GM21528 (cell line): ENCODE results near the gene GCH1.
"Not testable (repeated sequence)": the region's sequence is repeated elsewhere in the genome, so short reads cannot be mapped to it uniquely, and the experiment has no call there.

Experiments used
- ATAC-seq: cut with Tn5 transposase; IDR thresholded peaks from one replicate; pipeline ENCODE4 v1.9.1; 2021; ENCODE audit warnings: mild to moderate bottlenecking, moderate library complexity; ENCODE audit not compliant: unreplicated experiment, low FRiP score

The GCH1 gene

DNA sequence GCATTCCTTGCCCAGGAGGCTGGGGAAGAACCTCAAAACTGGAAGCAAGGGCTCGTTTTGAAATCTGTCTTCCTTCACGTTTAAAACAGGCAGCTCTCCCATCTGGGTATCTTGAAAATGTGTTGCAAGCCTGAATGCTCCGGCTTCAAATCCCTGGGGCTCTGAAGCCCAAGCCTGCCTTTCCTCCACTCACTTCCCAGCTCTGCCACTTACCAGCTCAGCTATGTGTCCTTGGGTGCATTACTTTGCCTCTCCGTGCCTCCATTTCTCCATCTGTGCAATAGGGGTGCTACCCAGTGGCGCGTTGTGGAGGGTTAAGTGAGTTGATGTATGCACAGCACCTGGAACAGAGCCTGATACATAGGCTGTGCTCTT is 97.6 kb downstream of the GCH1 start:
- ATAC-seq, result no peak

DNA sequence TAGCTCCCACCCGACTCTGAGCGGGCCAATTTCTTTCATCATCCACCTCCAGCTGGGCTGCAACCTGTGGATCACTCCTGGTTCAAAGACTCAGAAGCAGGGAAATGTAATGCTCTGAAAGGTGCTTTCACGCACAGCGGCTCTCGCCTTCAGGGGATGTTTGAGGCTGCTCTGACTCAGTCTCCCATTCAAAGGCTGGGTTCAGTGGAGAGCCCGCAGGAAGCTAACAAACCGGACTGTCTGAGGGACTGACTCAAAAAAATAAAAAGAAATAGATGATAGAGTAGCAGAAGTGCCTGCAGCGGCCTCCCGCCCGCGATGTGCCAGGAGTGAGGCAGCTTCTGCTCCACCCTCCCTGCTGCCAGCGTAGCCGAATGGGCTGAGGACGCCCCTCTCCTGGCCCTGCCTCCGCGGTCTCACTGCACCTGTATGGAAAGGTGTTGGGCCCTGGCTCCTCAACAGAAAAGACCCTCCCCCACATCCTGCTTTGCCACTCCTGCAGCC is 98.0 kb downstream of the GCH1 start:
- no peak for ATAC-seq

DNA sequence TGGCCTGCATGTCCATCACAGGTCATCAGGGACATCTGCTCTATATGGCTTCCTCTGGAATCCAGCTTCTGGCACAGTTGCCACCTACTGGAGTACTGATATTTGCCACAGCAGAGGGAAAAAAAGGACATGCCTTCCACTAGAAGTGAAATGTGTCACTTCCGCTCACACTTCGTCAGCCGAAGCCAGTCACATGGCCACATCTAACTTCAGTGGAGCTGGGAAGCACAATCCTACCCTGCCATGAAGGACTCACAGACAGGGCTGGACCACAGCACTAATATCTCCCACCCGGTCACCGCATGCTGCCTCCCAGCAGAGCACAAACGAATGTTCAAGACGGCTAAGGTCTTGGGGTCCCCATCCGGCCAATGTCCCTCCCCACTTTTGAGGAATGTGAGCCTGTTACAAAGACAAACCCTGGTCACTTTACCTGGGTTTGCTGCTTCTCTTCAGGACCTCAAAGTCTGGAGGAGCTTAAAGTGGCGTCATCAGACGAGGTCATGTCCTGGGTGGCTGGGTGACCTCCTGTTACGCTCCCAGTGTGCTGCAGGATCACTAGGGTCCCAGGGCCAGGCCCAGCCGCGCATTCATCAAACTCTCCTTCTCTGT is 98.6 kb downstream of the GCH1 start:
- ATAC-seq, result no peak

DNA sequence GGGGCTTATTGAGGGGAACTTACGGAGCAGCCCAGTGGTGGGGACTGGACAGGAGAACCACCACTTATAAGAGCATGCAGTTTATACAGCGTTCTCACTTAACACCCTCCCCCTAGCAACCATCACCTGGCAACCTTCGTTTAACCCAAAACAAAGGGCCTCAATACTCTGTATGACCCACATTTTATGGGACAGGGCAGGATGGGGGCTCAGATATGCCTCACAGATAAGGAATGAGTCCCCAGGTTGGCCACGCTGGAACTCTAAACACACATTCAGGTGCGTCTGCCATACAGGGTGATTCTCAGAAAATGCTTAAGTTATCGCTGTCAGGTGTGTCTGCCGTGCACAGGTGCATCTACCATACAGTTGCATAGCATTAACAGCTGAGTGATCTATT is 99.2 kb downstream of the GCH1 start:
- ATAC-seq, result no peak

DNA sequence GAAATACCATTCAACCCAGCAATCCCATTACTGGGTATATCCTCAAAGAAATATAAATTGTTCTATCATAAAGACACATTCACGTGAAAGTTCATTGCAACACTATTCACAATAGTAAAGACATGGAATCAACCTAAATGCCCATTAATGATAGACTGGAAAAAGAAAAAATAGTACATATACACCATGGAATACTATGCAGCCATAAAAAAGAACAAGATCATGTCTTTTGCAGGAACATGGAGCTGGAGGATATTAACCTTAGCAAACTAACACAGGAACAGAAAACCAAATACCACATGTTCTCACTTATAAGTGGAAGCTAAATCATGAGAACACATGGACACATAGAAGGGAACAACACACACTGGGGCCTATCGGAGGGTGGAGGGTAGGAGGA is 101.1 kb downstream of the GCH1 start:
- not testable (repeated sequence) for ATAC-seq

DNA sequence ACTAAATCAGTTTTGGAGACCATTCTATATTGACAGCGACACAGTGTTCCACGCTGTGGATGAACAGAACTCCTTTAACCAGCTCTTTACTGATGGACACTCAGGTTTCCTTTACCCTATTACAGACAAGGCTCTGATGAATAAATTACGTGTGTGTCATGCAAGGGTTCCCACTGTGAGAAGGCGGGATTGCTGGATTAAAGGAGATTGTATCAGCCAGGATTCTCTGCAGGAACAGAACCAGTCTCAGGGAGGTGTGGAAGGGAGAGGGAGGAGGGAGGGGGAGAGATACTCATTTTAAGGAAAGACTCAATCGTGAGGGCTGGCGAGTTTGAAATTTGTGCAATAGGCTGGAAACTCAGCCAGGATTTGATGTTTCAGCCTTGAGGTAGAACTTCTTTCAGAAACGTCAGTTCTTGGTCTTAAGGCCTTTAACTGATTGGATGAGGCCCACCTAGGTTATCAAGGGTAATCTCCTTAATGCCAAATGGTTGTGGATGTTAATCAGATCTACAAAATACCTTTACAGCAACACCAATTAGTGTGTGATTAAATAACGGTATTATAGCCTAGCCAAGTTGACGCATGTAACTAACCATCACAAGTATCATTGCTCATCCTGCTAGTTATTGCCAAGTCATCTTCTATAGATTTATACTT is 104.0 kb downstream of the GCH1 start:
- ATAC-seq, result no peak

DNA sequence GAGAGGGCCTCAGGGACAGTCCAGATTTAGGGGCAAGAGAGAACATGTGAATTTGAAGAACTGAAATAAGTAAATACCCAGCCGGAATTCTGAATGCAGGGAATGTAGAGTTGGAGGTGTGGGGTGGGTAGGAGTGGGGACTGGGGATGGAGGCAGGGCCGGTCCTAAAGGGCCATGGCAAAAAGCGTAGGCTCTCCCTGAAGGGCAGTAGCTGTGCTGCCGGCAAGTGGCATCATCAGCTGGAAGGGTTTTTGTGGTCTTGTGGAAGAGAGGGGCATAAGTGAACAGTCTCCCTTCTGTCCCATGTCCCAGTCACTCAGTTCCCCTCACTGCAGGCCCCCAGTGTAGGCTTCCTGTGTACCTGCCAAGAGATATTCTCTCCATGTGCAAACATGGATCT is 104.6 kb downstream of the GCH1 start:
- no peak for ATAC-seq

DNA sequence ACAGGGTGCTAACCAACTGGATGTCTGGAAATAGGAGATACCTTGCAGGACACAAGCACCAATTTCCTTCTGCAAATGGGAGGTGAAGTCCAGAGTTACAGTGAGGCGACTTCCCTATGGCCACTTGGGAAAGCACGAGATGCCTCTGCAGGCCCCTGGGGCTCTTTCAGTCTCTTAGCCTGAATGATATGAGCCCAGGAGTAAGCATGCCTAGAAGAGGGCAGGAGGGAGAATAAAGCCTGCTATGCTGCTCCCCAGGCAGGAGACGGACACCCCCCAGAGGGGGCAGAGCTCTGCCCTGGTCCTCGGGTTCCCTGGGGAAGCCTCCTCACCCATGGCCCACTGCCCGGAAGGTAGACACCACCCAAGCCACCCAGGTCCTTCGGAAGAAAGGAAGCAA is 105.1 kb downstream of the GCH1 start:
- no peak for ATAC-seq

DNA sequence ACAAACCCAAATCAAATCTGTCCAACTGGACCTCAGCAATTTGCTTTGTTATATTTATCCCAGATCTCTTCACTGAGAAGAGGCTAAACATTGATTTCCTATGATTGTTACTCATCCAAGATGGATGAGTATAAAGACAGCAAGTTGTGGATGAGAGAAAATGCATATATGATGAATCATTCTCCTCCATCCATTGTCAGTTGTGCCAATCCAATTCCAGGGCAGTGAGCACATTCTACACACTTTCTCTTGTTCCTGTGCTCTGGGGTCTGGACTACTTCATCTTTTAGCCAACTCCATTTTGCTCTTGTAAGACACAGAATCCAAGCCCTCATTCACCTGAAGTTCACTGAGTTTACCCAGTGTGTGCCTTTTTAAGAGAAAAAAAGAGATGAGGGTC is 105.7 kb downstream of the GCH1 start:
- no peak for ATAC-seq

DNA sequence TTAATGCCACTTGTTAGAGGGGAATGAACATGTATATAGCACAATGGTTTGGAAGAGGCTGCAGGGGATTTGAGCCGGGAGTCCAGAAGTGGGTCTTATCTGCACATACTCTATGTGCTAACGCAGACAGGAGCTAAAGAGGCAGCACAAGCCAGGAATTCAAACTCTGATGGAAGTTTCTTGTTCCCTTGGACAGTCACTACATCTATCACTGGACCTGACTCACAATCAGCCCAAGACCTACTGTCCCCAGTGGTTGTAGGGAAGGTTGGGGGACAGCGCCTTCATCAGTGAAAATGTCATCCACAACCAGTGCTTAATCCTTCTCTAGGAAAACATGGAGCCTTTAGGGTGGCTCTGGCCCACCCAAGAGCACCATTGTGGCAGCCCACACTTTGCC is 107.8 kb downstream of the GCH1 start:
- no peak for ATAC-seq

DNA sequence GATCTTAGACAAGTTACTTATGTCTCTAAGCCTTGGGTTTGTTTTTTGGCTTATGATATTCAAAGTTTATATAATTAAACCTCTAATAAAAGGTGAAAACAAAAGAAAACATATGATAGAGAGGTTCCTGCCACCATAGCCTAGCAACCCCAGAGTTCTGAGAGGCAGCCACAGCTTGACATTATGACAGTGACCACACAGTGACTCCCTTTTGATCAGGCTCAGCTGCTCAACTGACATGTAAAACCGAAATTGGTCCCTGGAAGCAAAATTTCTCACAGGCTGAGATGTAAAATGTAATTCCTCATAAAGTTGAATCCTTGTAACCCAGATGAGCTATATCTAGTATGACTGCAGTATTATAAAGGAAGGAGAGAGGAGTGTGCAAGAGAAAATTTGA is 108.5 kb downstream of the GCH1 start:
- ATAC-seq, result no peak

DNA sequence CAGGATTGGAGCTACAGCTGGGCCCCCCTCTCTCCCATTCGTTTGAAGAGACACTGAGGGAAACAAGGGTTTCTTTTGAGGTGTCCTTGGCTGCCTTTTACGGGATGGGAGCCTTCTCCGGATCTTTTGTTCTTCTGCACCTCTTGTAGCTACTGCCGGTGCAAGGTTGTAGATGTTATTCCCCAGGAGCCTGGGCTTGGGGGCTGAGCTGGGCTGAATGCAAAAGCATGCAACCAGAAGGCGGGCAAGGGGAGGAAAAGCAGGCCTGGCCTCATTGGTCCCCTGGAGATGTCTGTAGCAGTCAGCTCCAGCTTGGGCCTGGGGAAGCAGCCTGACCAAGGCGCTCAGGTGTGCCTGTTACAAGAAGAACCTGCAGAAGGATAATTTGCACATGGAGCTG is 110.3 kb downstream of the GCH1 start:
- no peak for ATAC-seq
